NCI-H2107 treated with DMSO at 0.1 percent for 48 hours (cell line): ENCODE measurements around the gene ATP10A.

ENCODE experiments used
- DNase-seq: peaks from one replicate; lab custom pipeline; 2025; ENCODE audit not compliant: unreplicated experiment; lab: John Stamatoyannopoulos, UW

The ATP10A gene

DNA sequence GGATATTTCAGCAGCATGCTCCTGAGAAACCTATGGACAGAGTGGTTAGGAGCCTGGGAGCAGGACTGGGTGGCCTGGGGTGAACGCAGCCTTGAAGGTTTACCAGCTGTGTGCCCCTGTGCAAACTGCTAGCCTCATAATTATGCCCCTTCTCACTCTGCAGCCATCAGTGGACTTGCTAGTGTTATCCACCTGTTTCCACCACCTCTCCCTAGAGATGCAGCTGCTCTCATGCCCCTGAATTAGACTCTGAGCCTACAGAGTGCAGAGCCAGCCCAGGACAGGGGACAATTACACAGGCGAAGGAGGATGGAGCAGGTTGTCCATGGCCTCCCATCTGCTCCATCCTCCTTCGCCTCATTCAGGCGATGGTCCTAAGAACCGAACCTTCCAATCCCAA, 175.9 kb downstream of the ATP10A start:
- DNase-seq = no peak

DNA sequence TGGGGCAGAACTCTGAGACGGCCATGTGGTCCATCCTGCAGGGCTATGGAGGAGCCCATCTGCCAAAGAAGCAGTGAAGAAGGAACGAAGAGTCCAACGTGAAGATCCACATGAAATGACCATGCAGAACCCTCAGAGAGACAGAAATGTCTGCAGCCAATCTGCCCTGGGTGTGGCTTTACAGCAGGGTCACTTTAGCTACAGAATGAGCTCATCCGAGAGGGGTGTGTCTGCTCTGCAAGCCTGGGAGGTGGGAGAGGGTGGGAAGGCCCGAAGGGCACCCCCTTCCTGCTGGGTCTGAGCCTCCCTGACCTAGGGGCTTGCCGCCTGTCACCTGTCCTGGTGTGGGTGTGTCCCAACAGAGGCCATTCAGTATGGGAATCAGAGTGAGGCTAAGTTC, 176.3 kb downstream of the ATP10A start:
- DNase-seq = no peak

DNA sequence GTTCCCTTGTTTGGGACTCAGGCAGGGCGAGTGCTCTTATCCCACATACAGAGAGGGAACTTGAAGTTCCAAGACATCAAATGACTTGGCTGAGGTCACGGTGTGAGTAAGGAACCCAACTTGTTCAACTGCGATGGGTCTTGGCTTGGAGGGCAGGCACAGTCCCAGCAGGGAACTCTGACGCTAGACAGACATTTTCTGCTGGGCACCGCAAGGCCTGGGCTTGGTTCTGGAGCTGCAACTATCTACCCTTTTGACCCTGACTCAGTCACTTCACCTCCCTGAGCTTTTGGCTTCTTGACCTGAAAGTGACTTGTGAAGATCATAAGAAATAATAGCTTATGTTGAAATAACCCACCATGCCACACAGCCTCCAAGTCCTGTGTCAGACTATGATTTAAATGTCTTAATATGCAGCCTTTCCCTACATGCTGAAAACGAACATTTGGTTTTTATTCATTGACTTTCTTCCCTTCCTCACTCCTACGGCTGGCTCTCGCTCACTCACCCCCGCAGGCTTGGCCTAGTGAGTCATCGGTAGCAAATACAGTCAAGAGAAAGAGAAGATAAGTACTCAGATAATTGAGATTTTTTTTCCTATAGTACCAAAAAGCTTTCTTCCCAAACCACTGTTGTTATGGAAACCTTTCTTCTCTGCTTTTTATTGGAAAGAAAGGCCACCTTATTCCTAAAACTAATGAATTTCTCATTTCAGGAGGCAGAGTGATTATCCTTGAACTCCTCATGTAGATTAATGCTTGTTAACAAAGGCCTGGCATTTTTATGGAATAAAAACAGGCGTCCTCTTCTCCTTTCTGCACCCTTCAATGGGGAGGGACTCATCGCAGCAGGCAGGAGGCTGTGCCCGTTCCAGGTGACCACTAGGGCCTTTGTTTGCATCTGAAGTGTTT, 178.4 kb downstream of the ATP10A start:
- no peak for DNase-seq

DNA sequence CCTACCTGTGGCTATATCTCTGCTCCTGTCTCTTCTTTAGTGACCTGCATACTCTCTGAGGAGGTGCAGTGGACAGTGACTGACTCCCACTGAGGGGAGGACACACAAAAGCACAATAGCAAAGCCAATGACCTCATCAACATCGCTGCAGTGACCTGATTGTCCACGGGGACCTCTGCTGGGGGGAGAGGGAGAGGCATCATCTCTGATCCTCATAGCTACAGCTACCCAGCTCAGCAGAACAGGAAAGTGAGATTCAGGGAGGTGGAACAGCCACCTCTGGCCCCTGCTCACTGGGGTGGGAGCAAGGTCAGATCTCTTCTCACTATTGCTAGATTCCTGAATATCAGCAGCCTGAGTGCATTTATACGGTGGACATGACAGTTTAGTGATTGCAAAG, 179.2 kb downstream of the ATP10A start:
- DNase-seq = no peak

DNA sequence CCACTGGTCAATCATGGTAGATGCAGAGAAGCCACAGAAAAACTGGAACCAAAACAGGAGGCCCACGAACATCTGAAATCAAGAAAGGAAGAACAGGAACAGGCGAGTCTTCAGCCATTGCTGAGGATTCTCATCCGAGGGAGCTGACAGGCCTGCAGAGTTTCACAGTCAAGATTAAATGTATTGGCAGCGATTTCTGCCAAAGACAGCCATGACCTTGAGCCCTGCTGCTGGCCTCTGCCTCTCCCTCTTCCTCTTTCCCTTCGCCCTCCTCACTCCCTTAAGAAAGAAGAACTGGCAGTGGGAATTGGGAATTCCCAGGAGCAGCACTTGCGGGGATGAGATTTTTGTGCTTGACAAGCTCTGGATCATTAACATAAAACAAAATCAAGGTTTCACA, 179.7 kb downstream of the ATP10A start:
- DNase-seq = no peak

DNA sequence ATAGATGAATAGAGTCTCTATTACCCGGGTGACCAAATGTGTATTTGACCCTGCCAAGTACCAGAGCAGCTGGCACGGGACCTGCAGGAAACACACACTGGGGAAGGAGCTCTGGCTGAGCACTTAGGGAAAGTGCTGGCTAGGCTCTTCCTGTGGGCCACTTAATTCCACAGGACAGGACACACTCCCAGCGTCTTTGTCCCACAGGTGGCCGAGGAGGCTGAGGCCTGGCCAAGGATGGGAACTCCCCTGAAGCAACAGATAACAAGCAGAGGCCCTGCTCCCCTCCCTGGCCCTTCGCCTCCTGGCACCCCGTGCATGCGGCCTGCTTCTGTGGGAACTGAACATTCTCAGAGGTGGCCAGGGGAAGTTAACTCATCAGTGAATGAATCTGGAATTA, 180.8 kb downstream of the ATP10A start:
- DNase-seq = no peak

DNA sequence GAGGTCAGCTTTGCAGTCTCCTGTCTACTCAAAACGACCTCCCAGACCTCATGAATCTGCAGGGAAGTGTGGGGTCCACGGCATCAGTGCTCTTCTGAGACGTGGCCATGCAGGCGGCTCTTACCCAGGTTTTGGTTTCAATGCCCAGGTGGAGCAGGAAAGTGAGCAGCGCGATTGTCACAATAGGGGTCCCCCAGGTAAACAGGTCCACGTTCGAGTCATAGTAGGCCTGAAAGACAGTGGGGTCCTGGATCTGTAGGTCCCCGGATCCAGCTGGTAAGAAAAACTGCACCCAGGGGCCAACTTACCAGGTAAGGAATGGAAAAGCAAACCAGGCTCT, 182.5 kb downstream of the ATP10A start:
- no peak for DNase-seq

DNA sequence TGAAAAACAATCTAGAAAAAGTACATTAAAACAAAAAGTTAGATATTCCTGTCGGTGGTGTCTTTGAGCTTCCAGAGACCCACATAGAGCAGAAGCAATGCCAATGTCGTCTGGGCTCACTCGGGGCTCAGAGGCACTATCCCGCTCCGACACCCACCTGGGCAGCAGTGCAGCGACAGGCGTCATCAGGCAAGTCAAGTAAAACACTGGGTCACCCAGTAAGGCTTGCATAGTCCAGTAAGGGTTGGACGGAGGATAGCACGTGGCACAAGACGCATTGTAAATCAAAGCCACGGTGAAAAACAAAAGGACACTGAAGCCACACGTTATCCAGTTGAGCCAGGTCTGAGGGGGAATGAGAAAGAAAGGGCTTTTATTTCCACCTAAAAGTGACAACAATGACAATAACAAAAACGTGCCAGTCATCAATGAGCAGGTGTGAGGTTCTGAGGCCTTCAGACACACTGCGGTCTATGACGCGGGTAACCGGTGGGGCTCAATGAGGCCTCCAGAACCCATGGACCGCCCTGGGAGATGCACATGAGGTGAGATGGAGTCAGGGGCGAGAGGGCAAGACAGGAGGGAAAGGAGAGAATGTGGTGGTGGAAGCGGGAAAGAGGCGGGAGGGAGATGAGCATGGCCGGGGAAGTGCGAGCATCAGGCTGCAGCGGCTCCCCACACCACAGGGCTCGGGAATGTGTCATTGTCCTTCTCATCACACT, 183.0 kb downstream of the ATP10A start:
- DNase-seq = no peak

DNA sequence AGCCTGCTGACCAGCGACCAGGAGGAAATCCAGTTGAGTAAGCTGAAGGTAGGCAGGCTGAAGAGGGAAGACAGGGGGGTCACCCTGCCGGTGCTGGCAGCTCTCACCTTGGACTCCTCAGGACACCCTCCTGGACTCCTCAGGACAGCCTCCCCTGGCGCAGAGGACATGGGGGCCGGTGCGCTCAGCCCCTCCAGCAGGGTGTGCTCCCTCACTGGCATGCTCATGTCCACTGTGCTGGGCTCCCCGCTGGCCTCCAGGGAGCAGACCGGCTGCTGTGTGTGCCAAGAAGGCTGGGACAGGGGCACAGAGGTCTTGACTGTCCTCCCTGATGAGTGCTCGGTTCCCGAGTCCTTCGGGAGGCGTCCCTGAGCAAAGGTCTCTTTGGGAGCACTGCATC, 183.6 kb downstream of the ATP10A start:
- DNase-seq = no peak

DNA sequence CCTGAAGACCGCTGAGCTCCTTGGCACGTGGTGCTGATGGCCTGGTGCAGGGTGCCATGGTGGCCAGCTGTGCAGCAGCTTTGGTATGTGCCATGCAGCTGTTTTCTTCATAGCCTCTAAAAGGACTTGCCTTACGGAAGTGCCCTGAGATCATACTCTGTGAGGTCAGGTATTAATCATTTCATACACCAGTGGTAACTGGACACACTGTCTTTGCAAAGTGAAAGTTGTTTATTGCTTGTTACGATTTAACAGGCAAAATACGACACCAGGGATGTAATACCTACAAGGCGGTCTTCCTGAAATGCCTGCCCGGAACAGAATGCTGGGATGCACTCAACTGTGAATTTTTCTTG, 184.6 kb downstream of the ATP10A start:
- DNase-seq = no peak

DNA sequence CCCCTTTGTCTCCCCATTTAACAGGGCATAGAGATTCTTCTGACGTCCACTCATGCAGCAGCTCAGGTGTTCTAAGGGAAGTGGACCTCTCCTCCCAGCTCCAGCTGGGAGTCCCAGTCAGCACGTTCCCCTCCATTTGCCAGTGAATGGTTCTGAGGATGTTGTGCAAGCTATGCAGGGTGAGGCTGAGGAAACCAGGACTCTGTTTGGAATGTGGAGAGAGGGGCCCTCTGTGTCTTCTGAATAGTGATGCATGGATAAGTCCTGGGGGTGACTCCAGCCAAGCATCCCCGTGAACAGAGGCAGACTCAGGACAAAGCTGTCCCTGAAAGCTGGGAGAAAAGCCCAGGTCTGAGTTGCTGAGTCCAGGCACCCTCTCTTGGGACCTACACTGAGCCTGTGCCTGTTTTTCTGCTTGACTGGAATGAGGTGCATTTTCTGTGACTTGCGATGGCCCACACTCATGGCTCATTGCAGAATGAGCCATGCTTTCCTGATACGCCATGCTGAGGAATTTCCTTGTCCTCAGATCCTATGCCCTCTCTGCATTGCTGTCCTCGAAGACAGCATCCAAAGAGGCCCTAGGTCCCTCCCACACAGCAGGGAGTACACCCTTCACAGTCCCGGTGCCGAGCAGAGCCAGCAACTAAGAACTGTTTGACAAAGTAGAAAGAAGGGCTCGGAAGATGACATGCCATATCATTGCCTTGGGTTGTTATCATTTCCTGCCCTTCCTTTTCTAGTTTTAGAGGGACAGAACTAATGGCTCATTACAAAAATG, 185.2 kb downstream of the ATP10A start:
- no peak for DNase-seq

DNA sequence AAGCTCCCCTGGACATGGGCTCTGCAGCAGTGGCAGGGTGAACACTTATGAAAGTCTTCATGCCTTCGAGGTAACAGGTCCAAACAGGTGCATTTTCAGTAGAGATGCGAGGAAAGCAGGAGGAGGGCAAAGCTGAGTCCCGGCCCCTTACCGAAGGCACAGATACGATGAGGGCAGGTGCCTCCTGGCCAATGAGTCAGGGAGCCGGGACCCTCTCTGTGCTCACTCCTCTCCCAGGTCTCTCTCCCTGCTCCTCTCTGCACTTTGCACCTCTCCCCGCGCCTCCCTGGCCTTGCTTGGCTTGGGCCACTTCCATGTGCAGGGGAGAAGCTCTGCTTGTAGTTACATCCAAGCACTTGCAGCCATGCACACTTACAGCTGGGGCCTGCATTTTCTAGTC, 187.1 kb downstream of the ATP10A start:
- no peak for DNase-seq

DNA sequence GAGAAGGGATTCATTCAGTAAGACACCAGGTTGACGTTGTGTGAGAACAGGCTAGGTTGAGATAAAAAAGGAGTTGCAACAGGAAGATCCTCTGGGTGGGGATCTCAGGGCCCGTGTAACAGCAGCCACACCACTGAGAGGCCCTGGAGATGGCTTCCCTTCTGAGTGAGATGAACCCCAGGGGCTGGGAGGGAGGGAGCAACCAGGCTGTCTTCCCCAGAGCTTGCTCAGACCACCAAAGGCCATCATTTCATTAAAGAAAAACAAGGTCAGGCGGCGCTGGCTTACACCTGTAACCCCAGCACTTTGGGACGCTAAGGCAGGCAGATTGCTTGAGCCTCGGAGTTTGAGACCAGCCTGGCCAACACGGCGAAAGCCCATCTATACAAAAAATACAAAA, 187.7 kb downstream of the ATP10A start:
- DNase-seq = no peak

DNA sequence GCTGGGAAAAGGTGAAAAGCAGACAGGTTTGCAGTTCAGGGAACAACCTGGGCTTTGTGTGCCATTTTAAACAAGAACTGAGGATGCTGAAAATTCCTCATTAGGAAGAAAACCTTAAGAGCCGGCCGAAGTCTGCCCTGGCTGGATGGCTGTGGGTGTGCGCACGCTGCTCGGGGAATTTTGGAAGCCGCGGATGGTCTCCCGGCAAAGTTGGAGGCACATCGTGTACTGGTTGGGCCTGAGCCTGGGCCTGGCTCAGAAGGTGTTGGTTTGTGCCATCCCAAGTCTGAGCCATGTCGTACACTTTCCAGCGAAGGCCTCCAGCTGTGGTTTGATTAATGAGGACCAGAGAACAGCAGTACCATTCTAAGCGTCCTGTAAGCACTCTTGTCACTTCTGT, 188.2 kb downstream of the ATP10A start:
- no peak for DNase-seq

DNA sequence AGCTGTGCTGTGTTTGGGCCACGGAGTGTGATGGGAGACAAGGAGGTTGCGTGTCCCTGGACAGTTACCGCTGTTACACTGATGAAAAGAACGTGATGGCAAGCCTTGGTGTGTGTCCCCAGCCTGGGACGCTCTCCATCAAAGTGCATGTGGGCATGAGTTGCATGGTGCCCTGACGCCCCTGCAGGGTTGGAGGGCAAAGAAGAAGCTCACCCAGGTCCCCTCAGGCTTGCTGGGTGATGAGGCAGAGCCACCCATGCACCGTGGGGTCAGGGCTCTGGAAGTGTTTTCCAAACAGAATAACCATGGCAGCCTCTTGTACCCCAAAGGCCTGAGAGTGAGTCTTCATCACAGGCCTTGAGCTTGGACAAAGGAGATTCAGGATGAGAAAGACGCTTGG, 189.2 kb downstream of the ATP10A start:
- no peak for DNase-seq

DNA sequence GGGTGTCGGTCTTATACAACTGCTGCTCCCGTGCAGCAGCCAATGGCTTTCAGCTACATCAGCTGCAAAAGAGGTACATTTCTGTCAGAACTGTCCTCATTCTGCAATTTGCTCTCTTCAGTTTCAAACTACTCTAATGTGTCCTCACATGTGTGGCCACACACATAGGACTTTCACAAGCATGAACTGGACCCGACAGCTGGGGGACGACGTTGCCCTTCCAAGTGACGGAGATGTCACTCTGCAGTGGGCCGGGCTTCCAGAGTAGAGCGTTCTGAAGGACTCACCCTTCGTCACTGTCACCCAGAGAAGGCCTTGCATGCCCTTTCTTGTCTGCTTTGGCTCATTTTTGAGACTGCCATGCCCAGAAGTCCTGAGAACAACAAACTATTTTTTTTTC, 189.8 kb downstream of the ATP10A start:
- DNase-seq = no peak

DNA sequence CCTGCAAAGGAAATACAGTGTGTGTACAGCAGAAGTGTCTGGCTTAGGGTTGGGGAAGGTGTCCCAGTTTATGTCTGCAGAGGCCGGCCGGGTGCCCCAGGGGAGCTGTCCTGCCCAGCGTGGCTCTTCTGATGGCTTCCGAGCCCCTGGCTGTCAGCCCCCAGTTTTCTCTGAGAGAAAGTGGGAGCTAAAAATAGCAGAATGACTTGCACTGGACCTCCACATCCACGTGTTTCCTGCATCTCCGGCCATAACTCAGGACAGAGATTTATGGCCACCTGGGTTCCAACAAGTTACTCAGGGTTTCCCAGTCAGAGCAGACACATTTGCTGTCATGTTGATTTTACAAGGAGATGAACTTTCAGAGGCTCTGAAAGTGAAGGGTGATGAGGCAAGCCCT, 192.0 kb downstream of the ATP10A start:
- no peak for DNase-seq

DNA sequence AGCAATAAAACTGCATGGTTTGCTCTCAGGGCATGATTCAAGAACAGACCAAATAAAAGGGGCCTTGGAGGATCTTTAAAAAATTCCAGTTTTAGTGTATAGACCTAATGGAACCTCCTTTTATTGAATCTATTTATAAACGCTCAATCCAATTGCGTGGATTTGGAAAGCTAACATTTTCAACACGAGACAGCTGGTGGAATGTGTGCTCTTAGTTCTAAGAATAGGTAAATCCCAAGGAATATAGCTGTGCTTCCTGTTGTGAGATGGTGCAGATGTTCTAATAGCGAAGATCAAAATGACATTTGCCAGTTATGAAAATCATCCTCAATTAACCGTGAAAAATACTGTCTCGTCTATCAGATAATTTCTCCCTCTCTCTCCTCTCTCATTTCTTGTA, 192.5 kb downstream of the ATP10A start:
- no peak for DNase-seq

DNA sequence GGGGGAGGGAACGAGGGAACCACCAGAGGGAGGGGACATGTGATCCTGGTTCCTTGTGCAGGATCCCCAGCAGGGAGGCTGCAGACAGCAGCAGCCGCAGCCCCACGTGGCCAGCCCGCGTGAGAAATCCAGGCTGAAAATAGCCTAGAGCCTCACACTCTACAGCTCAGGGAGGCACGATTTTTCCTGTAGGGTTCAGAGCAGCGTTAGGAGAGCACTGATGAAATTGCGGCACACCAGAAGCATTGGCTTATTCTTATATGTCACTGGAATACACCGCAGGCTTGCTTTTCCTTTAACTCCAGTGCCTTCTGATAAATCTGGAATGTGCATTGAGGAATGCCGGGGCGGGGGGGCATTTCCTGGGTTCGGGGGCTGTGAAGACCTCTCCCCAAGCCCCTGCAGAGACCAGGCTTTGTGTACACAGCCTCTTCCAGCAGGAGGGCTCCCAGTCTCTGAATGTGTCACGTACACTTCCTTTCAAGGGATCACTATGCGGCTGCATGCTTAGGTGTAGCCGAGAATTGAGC, 193.0 kb downstream of the ATP10A start:
- DNase-seq = no peak

DNA sequence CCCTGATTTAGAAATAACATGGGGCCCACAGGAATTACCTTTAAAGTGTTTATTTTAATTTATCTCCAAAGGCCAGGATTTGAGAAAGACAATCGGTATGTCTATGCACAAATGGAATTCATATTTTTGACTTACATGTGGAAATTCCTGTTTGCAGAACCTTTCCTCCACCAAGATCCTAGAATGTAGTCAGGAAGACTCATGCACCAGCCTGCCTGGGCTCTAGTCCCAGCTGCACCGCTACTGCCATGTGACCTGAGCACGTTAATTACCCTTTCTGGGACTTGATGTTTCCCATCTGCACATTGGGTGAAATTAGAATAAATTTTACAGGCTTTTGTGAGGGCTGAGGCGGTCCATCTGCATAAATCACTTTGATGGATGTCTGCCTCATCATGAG, 194.2 kb downstream of the ATP10A start:
- no peak for DNase-seq

DNA sequence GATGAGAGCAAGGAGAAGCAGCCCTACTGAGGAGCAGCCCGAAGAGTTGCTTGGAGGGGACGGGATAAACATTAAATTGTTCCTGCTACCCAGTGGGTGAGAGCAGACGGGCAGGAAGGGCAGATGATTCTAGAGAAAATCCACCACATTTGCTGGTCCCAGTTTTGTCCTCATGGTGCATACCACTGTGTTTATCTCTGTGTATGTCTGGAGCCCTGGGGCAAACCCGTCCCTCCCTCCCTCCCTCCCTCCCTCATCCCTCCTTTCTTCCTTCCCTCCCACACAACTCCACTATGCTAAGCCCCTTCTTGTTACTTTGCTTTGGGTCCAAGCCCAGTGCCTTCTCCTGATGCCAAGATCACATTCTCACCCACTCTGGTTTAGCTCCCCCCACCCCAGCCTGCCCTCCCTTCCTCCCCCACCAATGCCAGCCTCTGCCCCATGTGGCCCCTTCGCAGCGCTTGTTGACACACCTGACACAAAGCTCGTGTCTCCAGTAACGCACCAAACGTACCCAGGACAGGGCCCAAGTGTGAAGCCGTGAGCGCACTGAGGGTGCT, 194.8 kb downstream of the ATP10A start:
- no peak for DNase-seq
